PFSK-1 (cell line): Measurements from ENCODE around the gene CLIC4.

Experiments used
- POLR2AphosphoS5 ChIP-seq: IDR thresholded peaks from 2 replicates; pipeline ENCODE4 v1.6.1; 2012; ENCODE audit warnings: low read depth, mild to moderate bottlenecking, control low read depth, low read length, moderate library complexity
- REST ChIP-seq, 2 experiments: IDR thresholded peaks; 2 replicates each; pipeline versions ENCODE4 v1.6.1 to v1.8.0; 2011 to 2012; ENCODE audit warnings: low read depth in 2 of 2, low read length in 2 of 2, control low read depth in 1 of 2, inconsistent platforms in 1 of 2, mild to moderate bottlenecking in 1 of 2, moderate library complexity in 1 of 2; ENCODE audit not compliant: insufficient read depth in 1 of 2
- SIN3A ChIP-seq: IDR thresholded peaks from 2 replicates; pipeline ENCODE4 v1.6.1; 2012; ENCODE audit warnings: mild to moderate bottlenecking, low read length, moderate library complexity, borderline replicate concordance; ENCODE audit not compliant: insufficient read depth
- TAF1 ChIP-seq: IDR thresholded peaks from 2 replicates; pipeline ENCODE4 v1.6.1; 2012; ENCODE audit warnings: low read length, control low read depth, borderline replicate concordance; ENCODE audit not compliant: insufficient read depth

- no peak for TF ChIP-seq SIN3A
- no peak for TF ChIP-seq POLR2AphosphoS5
- TF ChIP-seq REST (IDR thresholded peaks at IDR 0.05; ENCODE audit: insufficient read depth in 1 of 2, low read depth in 2 of 2, low read length in 2 of 2), result no peak
- TF ChIP-seq TAF1, result no peak
Measured at GRCh38 chr1:24790490-24790889, 45.2 kb downstream of the CLIC4 start.
